ENCODE data around the gene RNF212. TPM values are rescaled to one million over a fixed set of nuclear protein-coding genes. Genes with fewer than 3 reads are reported as not detected.
"Not testable (repeated sequence)": the region's sequence is repeated elsewhere in the genome, so short reads cannot be mapped to it uniquely, and the experiment has no call there.

RNF212 gene
- total and polyA plus RNA-seq, 4 donors, result 0.74 to 8.9 (median 1.3) TPM; not detected in 1

DNA sequence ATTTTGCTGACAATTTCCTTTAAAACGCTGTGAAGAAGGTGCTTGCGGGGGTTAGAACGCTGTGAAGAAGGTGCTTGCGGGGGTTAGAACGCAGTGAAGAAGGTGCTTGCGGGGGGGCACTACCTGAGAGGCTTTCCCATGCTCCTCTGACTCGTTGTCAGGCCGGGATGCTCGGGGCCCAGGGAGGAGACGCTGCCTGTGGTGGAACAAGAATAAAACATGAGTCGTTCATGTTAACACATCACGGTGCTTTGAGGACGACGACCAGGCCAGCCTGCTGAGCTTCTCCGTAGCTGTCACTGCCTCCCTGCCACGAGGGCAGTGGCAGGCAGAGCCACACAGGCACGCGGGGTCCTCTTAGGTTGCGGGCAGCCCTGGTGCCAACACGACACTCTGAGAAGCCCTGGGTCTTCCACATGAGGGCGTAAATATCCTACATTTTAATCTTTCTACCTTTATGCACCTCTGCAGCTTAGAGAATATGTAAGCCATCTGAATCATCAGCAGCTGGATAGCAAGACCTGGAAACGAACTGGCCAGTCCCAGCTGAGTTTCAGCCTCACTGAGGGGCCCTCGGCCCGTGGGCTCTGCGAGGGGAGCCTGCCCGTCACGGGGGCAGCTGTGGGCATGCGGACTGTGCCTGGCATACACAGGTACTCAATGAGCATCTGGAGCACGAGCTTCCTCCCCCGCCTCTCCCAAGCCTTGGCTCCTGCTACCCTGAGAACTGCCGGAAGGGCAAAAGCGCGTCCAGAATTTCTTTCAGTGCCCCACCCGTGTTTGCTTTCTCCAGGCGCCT, 55.0 kb downstream of the RNF212 start:
- H3K9me3 ChIP-seq (ENCODE audit: control insufficient read depth, low read length), result no peaks in the 10 kb centered on the region
- no peak overlapping the region for H3K27ac ChIP-seq (ENCODE audit: low read depth in 1 of 2, low read length in 2 of 2)
- no peaks in the 10 kb centered on the region for H3K4me1 ChIP-seq (ENCODE audit: control insufficient read depth in 1 of 2, insufficient read depth in 2 of 2, low read length in 2 of 2)
- no peaks in the 10 kb centered on the region for H3K27me3 ChIP-seq (ENCODE audit: control insufficient read depth in 1 of 2, insufficient read depth in 2 of 2, low read length in 1 of 2)
- 68 to 71% methylated on average over 35 of the region's 35 CpGs for WGBS, 2 donors
- ATAC-seq (ENCODE audit: low FRiP score) (no peak), DNase-seq (peak in 1 of 2 donors; percentile 32)
- intact Hi-C loops (cut with DNase I), result no loop called here
- no peak overlapping the region for H3K4me3 ChIP-seq (ENCODE audit: low read length in 2 of 2)
- H3K36me3 ChIP-seq (ENCODE audit: control insufficient read depth in 1 of 2, insufficient read depth in 2 of 2, low read length in 1 of 2), result no peaks in the 10 kb centered on the region

- no peak for DNase-seq
- intact Hi-C loops (cut with DNase I), result no loop called here
- Histone ChIP-seq H3K4me3 (ENCODE audit: low read length in 2 of 2) (no peak overlapping the region), H3K27me3 (ENCODE audit: control insufficient read depth in 1 of 2, insufficient read depth in 2 of 2, low read length in 1 of 2) (no peaks in the 10 kb centered on the region), H3K36me3 (ENCODE audit: control insufficient read depth in 1 of 2, insufficient read depth in 2 of 2, low read length in 1 of 2) (no peaks in the 10 kb centered on the region), H3K9me3 (ENCODE audit: control insufficient read depth, low read length) (no peaks in the 10 kb centered on the region), H3K4me1 (ENCODE audit: control insufficient read depth in 1 of 2, insufficient read depth in 2 of 2, low read length in 2 of 2) (no peaks in the 10 kb centered on the region), H3K27ac (ENCODE audit: low read depth in 1 of 2, low read length in 2 of 2) (no peak overlapping the region)
- ATAC-seq (ENCODE audit: low FRiP score), result no peak
- WGBS, 2 donors, result 74 to 87% methylated on average over 7 of the region's 7 CpGs
Measured at GRCh38 chr4:1057403-1057745, 56.0 kb downstream of the RNF212 start.

DNA sequence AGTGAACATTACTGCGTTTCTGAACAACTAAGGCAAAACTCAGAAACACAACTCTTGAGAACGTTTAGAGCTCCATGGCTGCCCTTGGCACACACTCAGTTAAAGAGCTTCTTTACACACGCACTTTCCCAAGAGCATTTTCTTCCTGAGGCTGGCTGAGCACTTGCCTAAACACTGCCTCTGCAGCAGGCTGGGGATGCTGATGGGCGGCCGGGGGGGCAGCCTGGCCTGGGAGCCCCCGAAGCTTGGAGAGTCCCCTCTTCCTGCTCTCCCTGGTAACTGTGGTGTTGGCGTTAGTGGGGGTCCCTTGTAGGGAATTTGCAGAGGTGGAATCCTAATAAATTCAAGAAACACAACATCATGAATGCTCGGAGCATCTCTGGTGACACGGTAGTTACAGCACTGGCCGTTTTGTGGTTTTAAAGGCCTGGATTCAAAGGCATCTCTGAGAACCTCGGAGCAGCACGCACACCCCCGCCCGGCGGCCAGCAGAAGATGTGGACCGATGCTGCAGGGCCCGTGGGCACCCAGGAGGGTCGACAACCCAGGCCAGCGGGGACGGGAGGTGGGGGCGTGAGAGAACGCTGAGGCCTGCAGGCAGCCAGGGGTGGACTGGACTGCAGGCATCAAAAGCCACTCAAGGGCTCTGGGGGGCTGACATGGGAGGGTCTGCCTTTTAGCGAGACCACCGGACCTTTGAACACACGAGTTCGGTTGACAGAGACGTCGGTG, 56.5 kb downstream of the RNF212 start:
- intact Hi-C loops (cut with DNase I), result no loop called here
- H3K4me1 ChIP-seq (ENCODE audit: control insufficient read depth in 1 of 2, insufficient read depth in 2 of 2, low read length in 2 of 2), result no peaks in the 10 kb centered on the region
- H3K4me3 ChIP-seq (ENCODE audit: low read length in 2 of 2), result no peak overlapping the region
- no peaks in the 10 kb centered on the region for H3K9me3 ChIP-seq (ENCODE audit: control insufficient read depth, low read length)
- WGBS, 2 donors, result 79 to 80% methylated on average over 28 of the region's 28 CpGs
- DNase-seq, result no peak
- ATAC-seq (ENCODE audit: low FRiP score), result no peak
- no peaks in the 10 kb centered on the region for H3K27me3 ChIP-seq (ENCODE audit: control insufficient read depth in 1 of 2, insufficient read depth in 2 of 2, low read length in 1 of 2)
- no peaks in the 10 kb centered on the region for H3K36me3 ChIP-seq (ENCODE audit: control insufficient read depth in 1 of 2, insufficient read depth in 2 of 2, low read length in 1 of 2)
- H3K27ac ChIP-seq (ENCODE audit: low read depth in 1 of 2, low read length in 2 of 2), result no peak overlapping the region

DNA sequence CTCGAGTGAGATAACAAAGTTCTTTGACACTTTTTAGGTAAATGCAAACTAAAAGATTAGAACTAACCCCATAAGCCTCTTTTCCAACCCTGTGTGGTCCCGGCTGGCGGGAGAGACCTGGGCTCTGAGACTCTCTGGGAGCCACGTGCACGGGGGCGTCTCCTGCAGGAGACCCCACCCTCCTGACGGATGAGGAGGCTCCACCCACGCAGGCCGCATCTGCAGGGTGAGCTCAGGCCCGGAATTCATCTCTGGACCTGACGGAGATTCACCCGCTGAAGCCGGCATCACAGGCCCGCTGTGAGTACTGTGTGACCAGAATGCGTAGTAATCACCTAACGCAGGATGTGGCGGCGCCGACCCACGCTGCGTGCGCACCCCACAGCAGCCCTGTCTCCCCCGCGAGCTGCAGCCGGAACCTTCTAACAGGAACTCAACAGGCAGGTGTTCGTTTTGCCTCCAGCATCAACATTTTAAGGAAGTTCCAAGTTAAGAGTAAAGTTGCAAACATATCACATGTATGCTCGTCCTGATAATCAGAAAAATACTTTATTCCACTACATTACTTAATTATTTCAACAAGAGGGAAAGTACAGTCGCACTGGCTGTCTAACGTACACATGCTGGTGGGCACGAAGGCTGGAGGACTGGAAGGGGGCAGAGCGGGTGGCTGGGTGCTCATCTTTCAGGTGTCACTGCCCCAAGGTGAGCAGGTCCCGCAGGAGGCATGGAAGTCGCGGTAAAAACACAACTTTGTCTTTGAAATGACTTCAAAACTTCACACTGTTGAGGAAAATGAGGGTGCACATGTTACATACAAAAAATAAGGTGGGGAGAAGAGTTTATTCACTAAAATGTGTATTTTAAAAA, 57.4 kb downstream of the RNF212 start:
- no peaks in the 10 kb centered on the region for H3K4me1 ChIP-seq (ENCODE audit: control insufficient read depth in 1 of 2, insufficient read depth in 2 of 2, low read length in 2 of 2)
- WGBS, 2 donors, result 51 to 57% methylated on average over 34 of the region's 34 CpGs
- no peaks in the 10 kb centered on the region for H3K36me3 ChIP-seq (ENCODE audit: control insufficient read depth in 1 of 2, insufficient read depth in 2 of 2, low read length in 1 of 2)
- intact Hi-C loops (cut with DNase I), result no loop called here
- H3K9me3 ChIP-seq (ENCODE audit: control insufficient read depth, low read length), result no peaks in the 10 kb centered on the region
- peak; percentile 31 for ATAC-seq (ENCODE audit: low FRiP score)
- no peak overlapping the region for H3K27ac ChIP-seq (ENCODE audit: low read depth in 1 of 2, low read length in 2 of 2)
- no peak overlapping the region for H3K4me3 ChIP-seq (ENCODE audit: low read length in 2 of 2)
- peak; percentile 56 to 78 for DNase-seq
- no peaks in the 10 kb centered on the region for H3K27me3 ChIP-seq (ENCODE audit: control insufficient read depth in 1 of 2, insufficient read depth in 2 of 2, low read length in 1 of 2)

DNA sequence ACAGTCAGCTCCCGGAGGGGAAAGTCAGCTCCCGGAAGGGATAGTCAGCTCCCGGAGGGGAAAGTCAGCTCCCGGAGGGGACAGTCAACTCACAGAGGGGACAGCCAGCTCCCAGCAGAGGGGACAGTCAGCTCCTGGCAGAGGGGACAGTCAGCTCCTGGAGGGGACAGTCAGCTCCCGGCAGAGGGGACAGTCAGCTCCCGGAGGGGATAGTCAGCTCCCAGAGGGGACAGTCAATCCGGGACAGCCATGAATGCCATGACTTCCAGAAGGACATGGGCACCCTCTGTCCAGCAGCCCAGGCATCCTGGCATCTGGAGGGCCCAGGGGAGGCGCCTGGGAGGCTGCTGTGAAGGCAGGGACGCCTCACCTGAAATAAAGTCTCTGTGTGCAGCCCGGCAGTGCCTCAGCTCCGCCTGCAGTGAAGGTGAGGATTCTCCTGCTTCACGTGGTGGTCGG, 58.1 kb downstream of the RNF212 start:
- H3K4me3 ChIP-seq (ENCODE audit: low read length in 2 of 2); H3K36me3 ChIP-seq (ENCODE audit: control insufficient read depth in 1 of 2, insufficient read depth in 2 of 2, low read length in 1 of 2); H3K9me3 ChIP-seq (ENCODE audit: control insufficient read depth, low read length); H3K27me3 ChIP-seq (ENCODE audit: control insufficient read depth in 1 of 2, insufficient read depth in 2 of 2, low read length in 1 of 2); DNase-seq; intact Hi-C loops (cut with DNase I); ATAC-seq (ENCODE audit: low FRiP score); H3K4me1 ChIP-seq (ENCODE audit: control insufficient read depth in 1 of 2, insufficient read depth in 2 of 2, low read length in 2 of 2); H3K27ac ChIP-seq (ENCODE audit: low read depth in 1 of 2, low read length in 2 of 2): not testable (repeated sequence)
- whole genome bisulfite sequencing, 2 donors, result 37 to 39% methylated on average over 12 to 13 of the region's 13 CpGs

DNA sequence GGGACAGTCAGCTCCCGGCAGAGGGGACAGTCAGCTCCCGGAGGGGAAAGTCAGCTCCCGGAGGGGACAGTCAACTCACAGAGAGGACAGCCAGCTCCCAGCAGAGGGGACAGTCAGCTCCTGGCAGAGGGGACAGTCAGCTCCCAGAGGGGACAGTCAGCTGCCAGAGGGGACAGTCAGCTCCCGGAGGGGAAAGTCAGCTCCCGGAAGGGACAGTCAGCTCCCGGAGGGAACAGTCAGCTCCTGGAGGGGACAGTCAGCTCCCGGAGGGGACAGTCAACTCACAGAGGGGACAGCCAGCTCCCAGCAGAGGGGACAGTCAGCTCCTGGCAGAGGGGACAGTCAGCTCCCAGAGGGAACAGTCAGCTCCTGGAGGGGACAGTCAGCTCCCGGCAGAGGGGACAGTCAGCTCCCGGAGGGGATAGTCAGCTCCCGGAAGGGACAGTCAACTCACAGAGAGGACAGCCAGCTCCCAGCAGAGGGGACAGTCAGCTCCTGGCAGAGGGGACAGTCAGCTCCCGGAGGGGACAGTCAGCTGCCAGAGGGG, 58.6 kb downstream of the RNF212 start:
- H3K9me3 ChIP-seq (ENCODE audit: control insufficient read depth, low read length); intact Hi-C loops (cut with DNase I); H3K27me3 ChIP-seq (ENCODE audit: control insufficient read depth in 1 of 2, insufficient read depth in 2 of 2, low read length in 1 of 2); H3K27ac ChIP-seq (ENCODE audit: low read depth in 1 of 2, low read length in 2 of 2); H3K4me1 ChIP-seq (ENCODE audit: control insufficient read depth in 1 of 2, insufficient read depth in 2 of 2, low read length in 2 of 2); ATAC-seq (ENCODE audit: low FRiP score); DNase-seq; H3K36me3 ChIP-seq (ENCODE audit: control insufficient read depth in 1 of 2, insufficient read depth in 2 of 2, low read length in 1 of 2); H3K4me3 ChIP-seq (ENCODE audit: low read length in 2 of 2): not testable (repeated sequence)
- 45% methylated on average over 8 of the region's 11 CpGs; no CpG with 5 or more reads in 1 of the 2 donors for WGBS, 2 donors

DNA sequence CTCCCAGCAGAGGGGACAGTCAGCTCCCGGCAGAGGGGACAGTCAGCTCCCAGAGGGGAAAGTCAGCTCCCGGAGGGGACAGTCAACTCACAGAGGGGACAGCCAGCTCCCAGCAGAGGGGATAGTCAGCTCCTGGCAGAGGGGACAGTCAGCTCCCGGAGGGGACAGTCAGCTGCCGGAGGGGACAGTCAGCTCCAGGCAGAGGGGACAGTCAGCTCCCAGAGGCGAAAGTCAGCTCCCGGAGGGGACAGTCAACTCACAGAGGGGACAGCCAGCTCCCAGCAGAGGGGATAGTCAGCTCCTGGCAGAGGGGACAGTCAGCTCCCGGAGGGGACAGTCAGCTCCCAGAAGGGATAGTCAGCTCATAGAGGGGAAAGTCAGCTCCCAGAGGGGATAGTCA, 59.5 kb downstream of the RNF212 start:
- H3K27me3 ChIP-seq (ENCODE audit: control insufficient read depth in 1 of 2, insufficient read depth in 2 of 2, low read length in 1 of 2); ATAC-seq (ENCODE audit: low FRiP score); H3K4me3 ChIP-seq (ENCODE audit: low read length in 2 of 2); H3K27ac ChIP-seq (ENCODE audit: low read depth in 1 of 2, low read length in 2 of 2); H3K9me3 ChIP-seq (ENCODE audit: control insufficient read depth, low read length); intact Hi-C loops (cut with DNase I); H3K4me1 ChIP-seq (ENCODE audit: control insufficient read depth in 1 of 2, insufficient read depth in 2 of 2, low read length in 2 of 2); H3K36me3 ChIP-seq (ENCODE audit: control insufficient read depth in 1 of 2, insufficient read depth in 2 of 2, low read length in 1 of 2): not testable (repeated sequence)
- peak in 1 of 2 donors; percentile 30 for DNase-seq
- 48 to 55% methylated on average over 6 to 7 of the region's 7 CpGs for WGBS, 2 donors

- H3K4me3 ChIP-seq (ENCODE audit: low read length in 2 of 2), result no peak overlapping the region
Measured at GRCh38 chr4:1053080-1053661, 60.2 kb downstream of the RNF212 start.

More at GRCh38 chr4:1053080-1053661, 60.2 kb downstream of the RNF212 start:
- Histone ChIP-seq H3K4me1 (ENCODE audit: control insufficient read depth in 1 of 2, insufficient read depth in 2 of 2, low read length in 2 of 2) (no peaks in the 10 kb centered on the region), H3K27ac (ENCODE audit: low read depth in 1 of 2, low read length in 2 of 2) (no peak overlapping the region), H3K36me3 (ENCODE audit: control insufficient read depth in 1 of 2, insufficient read depth in 2 of 2, low read length in 1 of 2) (no peaks in the 10 kb centered on the region), H3K27me3 (ENCODE audit: control insufficient read depth in 1 of 2, insufficient read depth in 2 of 2, low read length in 1 of 2) (no peaks in the 10 kb centered on the region), H3K9me3 (ENCODE audit: control insufficient read depth, low read length) (no peaks in the 10 kb centered on the region)
- DNase-seq (peak in 1 of 2 donors; percentile 41), ATAC-seq (ENCODE audit: low FRiP score) (no peak)
- 8 to 15% methylated on average over 24 of the region's 24 CpGs for WGBS, 2 donors
- intact Hi-C loops (cut with DNase I), result no loop called here

All from aorta (tissue), 5 donors.